DMS53 treated with DMSO at 0.1 percent for 48 hours (cell line): ENCODE measurements around the gene ZNF585A.

Experiments
- DNase-seq: peaks from one replicate; lab custom pipeline; 2025; ENCODE audit not compliant: unreplicated experiment; lab: John Stamatoyannopoulos, UW

The ZNF585A gene

DNA sequence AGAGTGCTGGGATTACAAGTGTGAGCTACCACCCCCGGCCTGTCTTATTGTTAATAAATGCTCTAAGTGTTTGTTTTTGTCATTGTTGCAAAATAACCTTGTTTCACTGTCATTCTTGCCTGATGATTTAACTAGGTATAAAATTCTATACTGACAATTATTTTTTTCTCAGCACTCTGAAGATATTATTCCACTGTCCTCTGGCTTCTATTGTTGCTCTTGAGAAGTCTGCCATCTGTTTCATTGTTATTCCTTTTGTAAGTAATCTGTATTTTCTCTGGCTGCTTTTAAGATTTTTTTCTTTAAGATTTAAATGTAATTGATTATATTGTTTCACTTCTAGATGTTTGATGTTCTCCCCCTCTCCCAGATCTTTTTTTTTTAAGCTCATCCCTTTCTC, 76.6 kb downstream of the ZNF585A start:
- no peak for DNase-seq
